HL-60/S4 treated with retinoic acid at 250 ng/mL for 4 days and 3 days (cell line): ENCODE results near the gene COQ8A.

Source experiments
- in situ Hi-C: fragments of 300-500 bp; cut with MboI; formaldehyde crosslinking; loops from 2 replicates; pipeline ENCODE4 v1.7.0; 2022; ENCODE audit warnings: low sequenced_read_pairs

COQ8A gene

DNA sequence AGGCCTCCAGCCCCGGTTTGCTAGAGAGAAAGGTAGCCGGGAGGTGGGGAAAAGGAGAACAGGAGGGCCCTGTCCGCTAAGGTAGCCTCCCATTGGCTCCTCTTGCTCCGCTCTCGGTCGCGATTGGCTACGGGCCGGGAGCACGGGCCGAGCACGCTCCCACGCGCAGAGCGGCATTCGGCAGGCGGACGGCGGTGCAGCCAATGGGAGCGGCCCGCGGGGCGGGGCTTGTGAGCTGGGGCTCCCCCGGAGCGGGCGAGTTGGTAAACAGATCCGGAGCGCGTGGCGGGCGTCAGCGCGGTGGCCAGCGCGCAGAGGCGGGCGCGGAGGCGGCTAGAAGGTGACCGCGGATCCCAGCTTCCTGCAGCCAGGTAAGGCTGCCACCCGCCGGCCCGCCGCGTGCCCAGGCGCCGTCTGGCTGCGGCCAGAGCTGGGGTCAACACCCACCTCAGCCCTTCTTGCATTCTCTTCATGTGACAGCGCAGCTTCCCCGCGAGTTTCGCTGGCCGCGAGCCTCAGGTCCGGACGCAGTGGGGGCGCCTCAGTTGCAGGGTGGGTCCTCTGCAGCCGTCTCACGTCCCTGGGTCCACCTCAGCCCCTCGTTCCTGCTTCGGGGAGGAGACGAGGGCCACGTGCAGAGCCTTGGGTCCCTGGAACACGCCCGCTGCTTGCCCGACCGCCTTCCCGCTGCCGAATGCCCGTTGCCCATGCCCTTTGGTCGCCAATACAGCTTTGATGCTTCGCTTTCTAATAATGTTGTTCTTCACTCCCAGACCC lies at the start of gene COQ8A:
Gene COQ8A (plus strand): TSS at position 266 of the 777 bp plus-strand sequence. CDS start 21,092 bp downstream, outside the sequence.
- in situ Hi-C loops = no loop called here

DNA sequence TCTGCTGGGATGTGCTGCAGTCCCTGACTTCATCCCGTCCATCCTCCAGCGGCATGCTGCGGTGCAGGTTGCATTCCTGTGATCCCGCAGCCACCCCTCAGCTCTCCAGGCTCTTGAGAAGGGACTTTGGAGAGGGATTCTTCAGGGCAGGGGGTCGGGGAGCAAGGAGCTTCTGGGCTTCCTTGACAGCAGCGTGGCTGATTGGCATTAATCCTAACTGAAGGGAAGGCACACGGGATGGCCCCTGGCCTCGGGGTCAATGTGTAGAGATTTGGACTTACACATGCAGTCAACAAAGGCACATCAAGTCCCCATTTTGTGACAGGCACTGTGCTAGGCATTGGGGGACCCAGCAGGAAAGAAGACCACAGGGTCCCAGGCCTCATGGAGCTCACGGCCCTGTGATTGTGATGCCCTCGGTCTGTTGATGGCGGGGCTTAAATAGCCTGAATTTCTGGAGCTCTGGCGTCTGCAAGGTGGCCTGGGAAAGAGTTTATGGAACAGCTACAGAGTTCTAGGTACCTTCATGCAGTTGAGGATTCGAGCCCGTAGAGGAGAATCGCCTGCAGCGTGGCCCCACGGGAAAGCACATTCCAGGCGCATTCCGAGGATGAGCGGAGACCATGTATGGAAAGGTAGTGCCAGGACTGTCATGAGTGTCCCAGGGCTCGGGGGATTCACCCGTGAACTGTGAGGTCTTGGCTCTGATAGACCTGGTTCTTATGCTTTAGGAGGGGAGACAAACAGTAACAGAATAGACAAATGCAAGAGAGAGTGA lies 49.6 kb upstream of the COQ8A start:
- in situ Hi-C loops = no loop called here

DNA sequence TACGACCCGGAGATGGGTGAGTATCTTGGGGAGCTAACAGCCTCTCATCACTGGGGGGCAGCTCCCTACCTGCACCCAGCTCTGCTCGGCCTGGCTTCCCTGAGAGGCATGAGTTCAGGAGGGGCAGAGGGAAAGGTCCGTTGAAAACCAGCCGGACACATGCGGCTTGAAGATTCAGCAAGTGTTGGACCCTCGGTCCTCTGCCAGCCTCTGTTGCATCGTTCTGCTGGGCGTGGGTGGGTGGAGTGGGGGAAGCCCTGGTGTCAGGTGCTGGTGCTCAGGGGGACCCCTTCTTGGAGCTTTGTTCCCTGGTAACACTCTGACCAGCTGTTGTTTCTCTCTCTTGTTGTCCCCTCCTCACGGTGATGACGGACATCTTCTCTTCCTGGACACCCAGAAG lies 48.7 kb upstream of the COQ8A start:
- in situ Hi-C loops = no loop called here

- in situ Hi-C loops = no loop called here
Observed at GRCh38 chr1:226891846-226892523, 48.1 kb upstream of the COQ8A start.

DNA sequence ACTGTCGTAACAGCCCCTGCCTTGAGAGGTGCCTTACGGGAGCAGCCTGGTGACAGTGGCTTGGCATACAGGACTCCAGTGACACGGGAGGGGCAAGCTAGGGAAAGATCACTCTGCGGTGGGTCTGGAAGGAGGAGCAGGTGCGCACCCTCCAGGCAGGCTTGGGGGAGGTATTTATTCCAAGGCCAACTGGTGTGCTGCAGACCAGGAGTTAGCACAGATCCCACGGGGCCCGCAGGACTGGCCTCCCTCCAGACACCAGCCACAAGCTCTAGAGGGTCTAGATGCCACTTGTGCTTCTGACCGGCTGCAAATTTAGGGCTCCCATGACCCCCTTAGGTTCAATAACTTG lies 47.6 kb upstream of the COQ8A start:
- in situ Hi-C loops = no loop called here

DNA sequence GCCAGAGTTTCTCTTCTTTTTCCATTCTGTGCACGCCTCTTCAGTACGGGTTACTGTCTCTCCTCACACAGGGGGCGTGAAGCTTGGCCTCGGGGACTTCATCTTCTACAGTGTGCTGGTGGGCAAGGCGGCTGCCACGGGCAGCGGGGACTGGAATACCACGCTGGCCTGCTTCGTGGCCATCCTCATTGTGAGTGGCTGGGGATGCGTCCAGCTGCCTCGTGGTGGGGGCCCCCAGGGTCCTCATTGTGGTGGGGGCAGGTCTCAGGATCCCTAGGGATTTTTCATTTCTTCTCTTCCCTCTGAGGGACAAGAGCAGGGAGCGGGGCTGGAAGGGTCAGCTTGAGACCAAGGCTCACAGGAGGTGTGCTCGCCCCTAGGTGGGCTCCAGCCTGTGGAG lies 46.2 kb upstream of the COQ8A start:
- in situ Hi-C loops = no loop called here

DNA sequence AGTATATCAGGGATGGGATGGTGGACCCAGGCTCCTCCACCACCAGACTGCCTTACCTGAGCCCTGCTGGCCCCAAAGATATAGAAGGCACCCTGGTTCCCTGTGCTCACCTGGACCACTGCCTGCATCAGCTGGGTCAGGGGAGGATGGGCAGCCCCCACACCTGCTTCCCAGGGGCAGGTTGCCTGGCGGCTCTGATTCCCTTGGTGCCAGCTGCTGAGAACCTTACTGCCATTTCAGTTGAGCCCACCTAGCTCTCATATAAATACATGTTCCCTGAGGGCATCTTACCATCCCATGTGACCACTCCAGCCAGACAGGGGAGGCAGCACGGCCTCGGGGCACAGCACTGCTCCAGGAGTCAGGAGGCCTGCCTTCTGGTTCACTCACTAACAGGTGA lies 45.3 kb upstream of the COQ8A start:
- in situ Hi-C loops = no loop called here

DNA sequence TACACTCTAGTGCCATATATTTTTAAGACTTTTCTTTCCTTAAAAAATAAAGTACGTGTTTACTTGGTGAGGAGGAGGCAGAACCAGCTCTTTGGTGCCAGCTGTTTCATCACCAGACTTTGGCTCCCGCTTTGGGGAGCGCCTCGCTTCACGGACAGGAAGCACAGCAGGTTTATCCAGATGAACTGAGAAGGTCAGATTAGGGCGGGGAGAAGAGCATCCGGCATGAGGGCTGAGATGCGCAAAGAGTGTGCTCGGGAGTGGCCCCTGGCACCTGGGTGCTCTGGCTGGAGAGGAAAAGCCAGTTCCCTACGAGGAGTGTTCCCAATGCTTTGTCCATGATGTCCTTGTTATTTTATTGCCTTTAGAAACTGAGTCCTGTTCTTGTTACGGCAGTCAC lies 44.5 kb upstream of the COQ8A start:
- in situ Hi-C loops = no loop called here

DNA sequence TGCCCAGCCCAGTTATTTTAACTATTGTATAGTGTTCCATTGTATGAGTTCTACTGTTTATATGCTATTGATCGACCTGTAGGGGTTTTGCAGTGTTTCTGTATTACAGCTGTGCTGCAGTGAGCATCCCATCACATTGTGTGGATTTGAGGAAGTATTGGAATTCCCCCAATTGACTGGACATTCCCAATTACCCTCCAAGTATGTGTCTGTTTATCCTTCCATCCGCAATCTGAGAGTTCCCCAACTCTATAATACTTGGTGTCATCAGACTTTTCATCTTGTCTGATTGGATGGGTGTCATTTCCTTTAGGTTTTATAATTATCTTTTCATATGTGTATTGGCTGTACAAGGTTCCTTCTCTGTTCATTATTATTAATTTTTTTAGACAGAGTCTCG lies 41.8 kb upstream of the COQ8A start:
- in situ Hi-C loops = no loop called here

- in situ Hi-C loops = no loop called here
Observed at GRCh38 chr1:226901421-226901820, 38.7 kb upstream of the COQ8A start.

DNA sequence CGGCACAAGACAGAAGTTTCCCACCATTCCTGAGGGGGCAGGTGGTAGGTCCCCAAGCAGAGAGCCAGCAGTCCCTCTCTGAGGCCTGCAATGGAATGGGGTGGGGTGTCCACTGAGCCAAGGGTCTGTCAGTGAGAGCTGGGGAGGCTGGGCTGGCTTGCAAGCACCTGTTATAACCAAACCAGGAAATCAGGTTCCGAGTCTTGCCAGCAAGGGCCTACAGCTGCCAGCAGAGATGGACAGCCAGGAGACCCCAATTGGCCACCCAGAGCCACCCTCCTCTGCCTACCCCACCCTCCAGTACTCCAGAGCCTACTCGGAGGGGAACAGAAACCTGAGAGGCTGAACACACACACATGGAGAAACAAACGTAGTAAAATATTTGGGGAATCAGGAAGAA lies 37.5 kb upstream of the COQ8A start:
- in situ Hi-C loops = no loop called here

- in situ Hi-C loops = no loop called here
Observed at GRCh38 chr1:226903819-226904716, 36.0 kb upstream of the COQ8A start.

DNA sequence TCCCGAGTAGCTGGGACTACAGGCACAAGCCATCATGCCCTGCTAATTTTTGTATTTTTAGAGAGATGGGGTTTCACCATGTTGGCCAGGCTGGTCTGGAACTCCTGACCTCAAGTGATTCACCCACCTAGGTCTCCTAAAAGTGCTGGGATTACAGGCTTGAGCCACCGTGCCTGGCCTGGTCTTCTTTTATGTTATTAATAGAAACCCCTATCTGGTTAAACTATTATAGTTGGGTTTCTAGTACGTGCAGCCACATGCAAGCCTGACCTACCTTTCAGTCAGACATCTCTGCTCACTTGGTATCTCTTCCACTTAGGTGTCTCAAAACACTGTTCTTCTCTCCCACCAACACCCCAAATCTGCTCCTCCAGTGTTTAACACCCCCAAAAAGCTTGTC lies 35.3 kb upstream of the COQ8A start:
- in situ Hi-C loops = no loop called here

- in situ Hi-C loops = no loop called here
Observed at GRCh38 chr1:226908419-226908818, 31.7 kb upstream of the COQ8A start.

- in situ Hi-C loops = no loop called here
Observed at GRCh38 chr1:226908913-226909312, 31.2 kb upstream of the COQ8A start.

DNA sequence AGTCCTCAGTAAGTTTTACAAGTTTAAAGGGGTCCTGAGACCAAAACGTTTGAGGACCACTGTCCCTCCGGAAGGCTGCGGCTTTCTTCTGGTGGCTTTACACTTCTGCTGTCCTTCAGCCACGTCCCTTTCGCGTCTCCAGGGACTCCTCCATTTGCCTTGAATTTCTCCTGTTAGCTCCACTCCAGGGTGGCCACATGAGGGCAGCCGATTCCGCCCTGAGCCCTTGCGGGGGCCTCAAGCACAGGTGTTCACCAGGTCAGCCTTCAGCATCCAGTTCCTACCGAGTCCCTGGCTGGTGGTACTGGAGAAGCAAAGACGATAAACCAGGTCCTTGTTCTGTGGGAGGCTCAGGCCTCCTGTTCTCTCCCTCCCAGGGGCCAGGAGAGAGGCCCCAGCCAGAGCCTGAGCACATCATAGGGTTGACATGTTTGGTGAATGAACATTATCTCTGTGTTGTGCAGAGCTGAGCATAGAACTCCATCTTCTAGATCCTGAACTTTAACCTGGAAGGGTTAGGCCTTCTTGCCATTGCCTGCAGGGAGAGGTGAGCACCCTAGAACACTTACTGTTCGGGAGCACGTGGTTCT lies 27.4 kb upstream of the COQ8A start:
- in situ Hi-C loops = no loop called here

GRCh38 chr1:226915672-226915995 lies 24.5 kb upstream of the COQ8A start:
- in situ Hi-C loops = no loop called here

DNA sequence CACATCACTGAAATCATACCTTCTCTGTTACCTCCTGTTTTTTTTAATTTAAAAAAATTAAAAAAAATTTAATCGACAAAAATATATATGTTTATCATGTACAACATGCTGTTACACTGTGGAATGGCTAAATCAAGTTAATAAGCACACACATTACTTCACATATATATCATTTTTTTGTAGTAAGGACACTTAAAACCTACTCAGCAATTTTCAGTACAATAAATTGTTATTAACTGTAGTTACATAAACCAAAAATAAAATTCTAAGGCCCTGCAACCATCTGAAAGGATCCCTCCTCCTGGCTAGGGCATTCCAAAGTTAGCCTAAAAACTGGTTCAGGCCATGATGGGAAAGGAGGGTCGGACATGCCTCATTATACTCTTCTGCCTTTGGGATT lies 23.6 kb upstream of the COQ8A start:
- in situ Hi-C loops = no loop called here

DNA sequence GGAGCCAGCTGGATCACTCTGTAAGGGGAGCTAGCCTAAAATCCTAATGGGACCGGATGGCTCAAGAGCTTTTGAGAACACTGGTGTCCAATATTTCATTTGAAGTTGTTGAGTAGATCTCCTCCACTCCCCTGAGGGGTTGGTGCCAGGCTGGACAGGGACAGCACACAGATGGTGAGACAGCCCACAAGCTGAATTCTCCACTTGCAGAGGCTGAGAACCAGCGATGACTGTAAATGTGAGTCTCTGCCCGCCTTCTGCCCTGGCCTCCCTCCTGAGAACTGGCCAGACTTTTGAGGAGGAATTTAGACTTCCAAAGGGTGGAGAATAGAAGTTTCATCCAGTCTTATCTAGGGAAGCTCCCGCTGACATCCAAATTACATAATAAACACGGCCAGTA lies 20.5 kb upstream of the COQ8A start:
- in situ Hi-C loops = no loop called here

- in situ Hi-C loops = no loop called here
Observed at GRCh38 chr1:226919995-226920394, 20.1 kb upstream of the COQ8A start.

GRCh38 chr1:226920446-226920894 lies 19.6 kb upstream of the COQ8A start:
- in situ Hi-C loops = no loop called here
